ENCODE measurements around the gene STAMBPL1. TPM values are rescaled to one million over a fixed set of nuclear protein-coding genes. Genes with fewer than 3 reads are reported as not detected.

Gene STAMBPL1
- polyA plus RNA-seq, 1 donor from 2014 or later = 21.9 TPM

DNA sequence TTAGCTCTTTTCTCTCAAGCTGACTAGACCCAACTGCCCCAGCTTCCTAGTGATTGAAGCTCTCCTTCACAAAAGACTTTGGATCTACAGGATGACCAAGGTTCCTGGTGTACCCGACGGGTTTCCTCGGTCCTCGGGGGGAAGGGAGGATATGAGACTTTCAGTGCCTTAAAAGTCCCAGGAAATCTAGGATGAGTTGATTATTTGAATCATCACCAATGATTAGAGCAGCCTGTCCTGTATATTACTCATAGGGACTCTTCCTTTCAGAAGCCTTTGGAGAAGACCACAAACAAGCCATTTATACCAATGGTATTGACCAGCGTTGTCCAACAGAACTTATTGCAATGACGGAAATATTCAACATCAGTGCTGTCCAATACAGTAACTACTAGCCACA lies 78.7 kb downstream of the STAMBPL1 start:
- H3F3A ChIP-seq (ENCODE audit: insufficient read depth, low read length, poor library complexity, severe bottlenecking) = no peaks in the 10 kb centered on the region
- no peak for TF ChIP-seq MXI1 (conservative IDR thresholded peaks at IDR 0.05; ENCODE audit: poor library complexity, severe bottlenecking)
- TF ChIP-seq, protein P1, sequence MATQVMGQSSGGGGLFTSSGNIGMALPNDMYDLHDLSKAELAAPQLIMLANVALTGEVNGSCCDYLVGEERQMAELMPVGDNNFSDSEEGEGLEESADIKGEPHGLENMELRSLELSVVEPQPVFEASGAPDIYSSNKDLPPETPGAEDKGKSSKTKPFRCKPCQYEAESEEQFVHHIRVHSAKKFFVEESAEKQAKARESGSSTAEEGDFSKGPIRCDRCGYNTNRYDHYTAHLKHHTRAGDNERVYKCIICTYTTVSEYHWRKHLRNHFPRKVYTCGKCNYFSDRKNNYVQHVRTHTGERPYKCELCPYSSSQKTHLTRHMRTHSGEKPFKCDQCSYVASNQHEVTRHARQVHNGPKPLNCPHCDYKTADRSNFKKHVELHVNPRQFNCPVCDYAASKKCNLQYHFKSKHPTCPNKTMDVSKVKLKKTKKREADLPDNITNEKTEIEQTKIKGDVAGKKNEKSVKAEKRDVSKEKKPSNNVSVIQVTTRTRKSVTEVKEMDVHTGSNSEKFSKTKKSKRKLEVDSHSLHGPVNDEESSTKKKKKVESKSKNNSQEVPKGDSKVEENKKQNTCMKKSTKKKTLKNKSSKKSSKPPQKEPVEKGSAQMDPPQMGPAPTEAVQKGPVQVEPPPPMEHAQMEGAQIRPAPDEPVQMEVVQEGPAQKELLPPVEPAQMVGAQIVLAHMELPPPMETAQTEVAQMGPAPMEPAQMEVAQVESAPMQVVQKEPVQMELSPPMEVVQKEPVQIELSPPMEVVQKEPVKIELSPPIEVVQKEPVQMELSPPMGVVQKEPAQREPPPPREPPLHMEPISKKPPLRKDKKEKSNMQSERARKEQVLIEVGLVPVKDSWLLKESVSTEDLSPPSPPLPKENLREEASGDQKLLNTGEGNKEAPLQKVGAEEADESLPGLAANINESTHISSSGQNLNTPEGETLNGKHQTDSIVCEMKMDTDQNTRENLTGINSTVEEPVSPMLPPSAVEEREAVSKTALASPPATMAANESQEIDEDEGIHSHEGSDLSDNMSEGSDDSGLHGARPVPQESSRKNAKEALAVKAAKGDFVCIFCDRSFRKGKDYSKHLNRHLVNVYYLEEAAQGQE (IDR thresholded peaks at IDR 0.05; ENCODE audit: borderline replicate concordance) = no peak
- no peak for TF ChIP-seq POLR2AphosphoS5 (IDR thresholded peaks at IDR 0.05)
- TF ChIP-seq, protein P2, sequence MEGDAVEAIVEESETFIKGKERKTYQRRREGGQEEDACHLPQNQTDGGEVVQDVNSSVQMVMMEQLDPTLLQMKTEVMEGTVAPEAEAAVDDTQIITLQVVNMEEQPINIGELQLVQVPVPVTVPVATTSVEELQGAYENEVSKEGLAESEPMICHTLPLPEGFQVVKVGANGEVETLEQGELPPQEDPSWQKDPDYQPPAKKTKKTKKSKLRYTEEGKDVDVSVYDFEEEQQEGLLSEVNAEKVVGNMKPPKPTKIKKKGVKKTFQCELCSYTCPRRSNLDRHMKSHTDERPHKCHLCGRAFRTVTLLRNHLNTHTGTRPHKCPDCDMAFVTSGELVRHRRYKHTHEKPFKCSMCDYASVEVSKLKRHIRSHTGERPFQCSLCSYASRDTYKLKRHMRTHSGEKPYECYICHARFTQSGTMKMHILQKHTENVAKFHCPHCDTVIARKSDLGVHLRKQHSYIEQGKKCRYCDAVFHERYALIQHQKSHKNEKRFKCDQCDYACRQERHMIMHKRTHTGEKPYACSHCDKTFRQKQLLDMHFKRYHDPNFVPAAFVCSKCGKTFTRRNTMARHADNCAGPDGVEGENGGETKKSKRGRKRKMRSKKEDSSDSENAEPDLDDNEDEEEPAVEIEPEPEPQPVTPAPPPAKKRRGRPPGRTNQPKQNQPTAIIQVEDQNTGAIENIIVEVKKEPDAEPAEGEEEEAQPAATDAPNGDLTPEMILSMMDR (IDR thresholded peaks at IDR 0.05; ENCODE audit: poor library complexity, severe bottlenecking) = no peak
- no peak for TF ChIP-seq SMC3 (conservative IDR thresholded peaks at IDR 0.05; ENCODE audit: poor library complexity)
- TF ChIP-seq EP300 (conservative IDR thresholded peaks at IDR 0.05; ENCODE audit: poor library complexity, severe bottlenecking) = no peak
- no peak for TF ChIP-seq RAD21 (conservative IDR thresholded peaks at IDR 0.05)
- no peak for TF ChIP-seq TAF1 (IDR thresholded peaks at IDR 0.05; ENCODE audit: low read depth)
- TF ChIP-seq EZH2 (IDR thresholded peaks at IDR 0.05; ENCODE audit: borderline replicate concordance, insufficient read depth, low read length, poor library complexity, severe bottlenecking) = no peak
- no peaks in the 10 kb centered on the region for H3K9me3 ChIP-seq (ENCODE audit: low read length)
- H3K27ac ChIP-seq (ENCODE audit: low read length) = no peak overlapping the region
- H3K79me2 ChIP-seq (replicated peaks; ENCODE audit: insufficient read depth, low read length) = no peaks in the 10 kb centered on the region
- no peaks in the 10 kb centered on the region for H4K20me1 ChIP-seq (ENCODE audit: insufficient read depth)
- H3K4me3 ChIP-seq (ENCODE audit: low read length) = no peak overlapping the region
- H3K4me2 ChIP-seq (ENCODE audit: low read length) = no peak overlapping the region
- no peak overlapping the region for H2AFZ ChIP-seq (ENCODE audit: low read depth, low read length)
- no peak overlapping the region for H3K9ac ChIP-seq (ENCODE audit: low read length)
- H3K36me3 ChIP-seq (ENCODE audit: insufficient read depth, low read length) = no peaks in the 10 kb centered on the region
- no peaks in the 10 kb centered on the region for H3K9me2 ChIP-seq (ENCODE audit: insufficient read depth, low read length)
- H3K27me3 ChIP-seq (ENCODE audit: insufficient read depth, low read depth, low read length) = no peaks in the 10 kb centered on the region

DNA sequence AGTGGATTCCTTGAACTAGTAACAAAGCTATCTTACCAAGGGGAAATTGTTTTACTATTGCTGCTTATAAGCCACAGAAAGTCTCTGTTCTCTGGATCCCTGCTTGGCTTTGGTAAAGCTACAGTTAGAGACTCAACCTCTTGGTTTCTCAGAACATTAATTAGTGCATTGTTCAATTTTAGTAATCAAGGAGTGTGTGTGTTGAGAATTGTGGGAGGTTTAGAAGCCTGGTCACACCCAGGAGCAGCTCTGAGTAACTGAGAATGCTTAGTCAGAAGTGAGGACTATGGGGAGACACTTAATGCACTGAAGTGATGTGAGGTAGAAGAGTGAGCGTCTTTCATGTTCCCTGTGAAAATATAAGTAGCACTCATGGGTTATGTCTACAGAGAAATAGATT lies 80.8 kb downstream of the STAMBPL1 start:
- Histone ChIP-seq H3K4me2 (ENCODE audit: low read length) (no peak overlapping the region), H3K27me3 (ENCODE audit: insufficient read depth, low read depth, low read length) (no peaks in the 10 kb centered on the region)
- no peak for TF ChIP-seq EZH2 (IDR thresholded peaks at IDR 0.05; ENCODE audit: borderline replicate concordance, insufficient read depth, low read length, poor library complexity, severe bottlenecking)
- no peak for TF ChIP-seq RAD21 (conservative IDR thresholded peaks at IDR 0.05)
- TF ChIP-seq EP300 (conservative IDR thresholded peaks at IDR 0.05; ENCODE audit: poor library complexity, severe bottlenecking) = no peak
- no peak for TF ChIP-seq SMC3 (conservative IDR thresholded peaks at IDR 0.05; ENCODE audit: poor library complexity)
- TF ChIP-seq, protein P1 (IDR thresholded peaks at IDR 0.05; ENCODE audit: borderline replicate concordance) = no peak
- no peak for TF ChIP-seq POLR2AphosphoS5 (IDR thresholded peaks at IDR 0.05)
- TF ChIP-seq, protein P2 (IDR thresholded peaks at IDR 0.05; ENCODE audit: poor library complexity, severe bottlenecking) = no peak

More for the DNA sequence above, 80.8 kb downstream of the STAMBPL1 start:
- no peak overlapping the region for H2AFZ ChIP-seq (ENCODE audit: low read depth, low read length)
- H3K9ac ChIP-seq (ENCODE audit: low read length) = no peak overlapping the region
- H4K20me1 ChIP-seq (ENCODE audit: insufficient read depth) = no peaks in the 10 kb centered on the region
- no peaks in the 10 kb centered on the region for H3K79me2 ChIP-seq (replicated peaks; ENCODE audit: insufficient read depth, low read length)
- H3K27ac ChIP-seq (ENCODE audit: low read length) = no peak overlapping the region
- H3K9me3 ChIP-seq (ENCODE audit: low read length) = no peaks in the 10 kb centered on the region
- H3K4me3 ChIP-seq (ENCODE audit: low read length) = no peak overlapping the region
- H3K9me2 ChIP-seq (ENCODE audit: insufficient read depth, low read length) = no peaks in the 10 kb centered on the region
- no peaks in the 10 kb centered on the region for H3F3A ChIP-seq (ENCODE audit: insufficient read depth, low read length, poor library complexity, severe bottlenecking)
- no peaks in the 10 kb centered on the region for H3K36me3 ChIP-seq (ENCODE audit: insufficient read depth, low read length)

Measured in neural cell (in vitro differentiated cells).